Activated CD8-positive, alpha-beta T cell treated with anti-CD3 and anti-CD28 coated beads, Interleukin-2, amount 10 ng/mL, durations not matched to agents 7 days and 5 days (primary cell): ENCODE results near the gene BCAT1. TPM values are rescaled to one million over a fixed set of nuclear protein-coding genes. Genes with fewer than 3 reads are reported as not detected.
"Not testable (repeated sequence)": the region's sequence is repeated elsewhere in the genome, so short reads cannot be mapped to it uniquely, and the experiment has no call there.

ENCODE experiments used
- ATAC-seq: fragments of 150-1000 bp; cut with Tn5 transposase; one replicate; pipeline ENCODE4 v1.10.0; 2021; ENCODE audit warnings: moderate library complexity
- CTCF ChIA-PET: fragments of 350-600 bp; sonication (Branson Sonifier 250); formaldehyde crosslinking; loops from one replicate; lab custom pipeline; 2021; ENCODE audit warnings: antibody characterized with exemption; lab: Charles Lee
- POLR2A ChIA-PET: fragments of 350-600 bp; sonication (Branson Sonifier 250); formaldehyde crosslinking; loops from one replicate; lab custom pipeline; 2021; ENCODE audit warnings: antibody characterized with exemption; lab: Charles Lee
- DNase-seq: peaks from one replicate; pipeline ENCODE4 v3.0.0-alpha.2; 2020
- H3K27ac Mint-ChIP-seq: one replicate; pipeline ENCODE4 v1.8.0; 2021; ENCODE audit warnings: mild to moderate bottlenecking, mixed read lengths
- H3K27me3 Mint-ChIP-seq: one replicate; pipeline ENCODE4 v1.8.0; 2021; ENCODE audit warnings: low read depth, mixed read lengths
- H3K36me3 Mint-ChIP-seq: one replicate; pipeline ENCODE4 v1.8.0; 2021; ENCODE audit warnings: low read depth, mixed read lengths
- H3K4me1 Mint-ChIP-seq: one replicate; pipeline ENCODE4 v1.8.0; 2021; ENCODE audit warnings: low read depth, mixed read lengths
- H3K4me3 Mint-ChIP-seq: one replicate; pipeline ENCODE4 v1.8.0; 2021; ENCODE audit warnings: mild to moderate bottlenecking, mixed read lengths
- H3K9me3 Mint-ChIP-seq: one replicate; pipeline ENCODE4 v1.8.0; 2022; ENCODE audit warnings: mixed read lengths; ENCODE audit not compliant: insufficient read depth
- total RNA-seq, 2 experiments: library from RNA; stranded (reverse); gene quantifications; one replicate each; pipeline ENCODE4 v1.2.3, GENCODE V29; 2021

Gene BCAT1
- total RNA-seq, 2 experiments from 2014 or later: 19.7 to 24.1 TPM

DNA sequence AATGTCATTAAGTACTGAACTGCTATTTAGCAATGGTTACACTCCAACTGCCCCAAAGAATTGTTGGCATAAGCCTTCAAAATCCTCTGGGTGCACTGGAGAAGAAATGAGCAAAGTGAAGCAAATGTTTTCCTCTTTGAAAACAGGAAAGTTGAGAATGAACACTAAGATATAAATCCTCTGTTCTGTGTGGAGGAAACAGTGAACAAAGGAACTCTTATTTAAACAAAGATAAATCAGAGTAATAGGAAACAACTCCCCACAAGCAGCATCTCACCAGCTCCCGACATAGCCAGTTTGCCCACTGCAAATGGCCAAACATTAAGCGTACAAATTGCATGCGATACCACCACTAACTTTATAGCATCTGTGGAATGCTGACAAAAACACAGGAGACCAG, 54.0 kb downstream of the BCAT1 start:
- no peak for ATAC-seq
- CTCF ChIA-PET: no interaction called here
- Mint-ChIP-seq H3K9me3 (no peaks in the 10 kb centered on the region), H3K4me1 (no peaks in the 10 kb centered on the region), H3K36me3 (peaks cover 4% of the 10 kb centered on the region), H3K27me3 (no peaks in the 10 kb centered on the region), H3K4me3 (no peak overlapping the region), H3K27ac (no peak overlapping the region)
- POLR2A ChIA-PET: no interaction called here
- DNase-seq: no peak

DNA sequence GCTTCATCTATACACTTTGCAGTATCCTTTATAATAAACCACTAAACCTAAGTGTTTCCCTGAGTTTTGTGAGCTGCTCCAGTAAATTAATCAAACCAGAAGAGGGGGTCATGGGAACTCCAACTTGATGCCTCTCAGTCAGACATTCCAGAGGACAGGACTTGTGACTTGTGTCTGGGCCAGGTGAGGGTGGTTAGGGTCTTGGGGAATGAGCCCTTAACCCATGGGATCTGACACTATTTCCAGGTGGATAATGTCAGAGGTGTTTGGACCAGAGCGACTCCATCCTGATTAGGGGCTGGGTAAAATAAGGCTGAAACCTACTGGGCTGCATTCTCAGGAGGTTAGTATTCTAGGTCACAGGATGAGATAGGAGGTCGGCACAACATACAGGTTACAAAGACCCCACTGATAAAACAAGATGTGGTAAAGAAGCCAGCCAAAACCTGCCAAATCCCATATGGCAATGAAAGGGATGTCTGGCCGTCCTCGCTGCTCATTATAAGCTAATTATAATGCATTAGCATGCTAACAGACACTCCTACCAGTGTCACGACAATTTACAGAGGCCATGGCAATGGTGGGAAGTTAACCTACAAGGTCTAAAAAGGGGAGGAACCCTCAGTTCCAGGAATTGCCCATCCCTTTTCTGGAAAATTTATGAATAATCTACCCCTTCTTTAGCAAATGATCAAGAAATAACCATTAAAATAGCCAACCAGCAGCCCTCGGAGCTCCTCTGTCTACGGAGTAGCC, 58.7 kb downstream of the BCAT1 start:
- Mint-ChIP-seq H3K4me3 (no peak overlapping the region), H3K9me3 (no peaks in the 10 kb centered on the region), H3K36me3 (no peaks in the 10 kb centered on the region), H3K27me3 (no peaks in the 10 kb centered on the region), H3K27ac (no peak overlapping the region), H3K4me1 (no peaks in the 10 kb centered on the region)
- ChIA-PET POLR2A (no interaction called here), CTCF (no interaction called here)
- DNase-seq (no peak), ATAC-seq (no peak)

DNA sequence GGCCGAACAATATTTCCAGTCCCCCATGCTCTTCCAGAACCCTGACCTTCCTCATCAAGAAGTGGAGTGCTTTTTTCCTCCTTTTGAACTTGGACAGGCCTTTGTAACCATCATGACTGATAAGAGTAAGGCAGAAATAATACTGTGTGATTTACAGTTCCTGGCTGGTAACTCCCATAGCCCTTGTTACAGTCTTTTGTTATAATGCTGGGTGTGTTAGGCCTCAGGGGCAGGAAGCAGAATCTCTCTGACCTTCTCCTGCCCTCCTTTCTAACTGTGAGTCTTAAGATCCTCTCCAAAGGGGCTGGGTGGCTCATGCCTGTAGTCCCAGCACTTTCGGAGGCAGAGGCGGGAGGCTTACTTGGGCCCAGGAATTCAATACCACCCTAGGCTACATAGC, 59.5 kb downstream of the BCAT1 start:
- H3K4me3 Mint-ChIP-seq: no peak overlapping the region
- CTCF ChIA-PET: no interaction called here
- H3K27ac Mint-ChIP-seq: no peak overlapping the region

DNA sequence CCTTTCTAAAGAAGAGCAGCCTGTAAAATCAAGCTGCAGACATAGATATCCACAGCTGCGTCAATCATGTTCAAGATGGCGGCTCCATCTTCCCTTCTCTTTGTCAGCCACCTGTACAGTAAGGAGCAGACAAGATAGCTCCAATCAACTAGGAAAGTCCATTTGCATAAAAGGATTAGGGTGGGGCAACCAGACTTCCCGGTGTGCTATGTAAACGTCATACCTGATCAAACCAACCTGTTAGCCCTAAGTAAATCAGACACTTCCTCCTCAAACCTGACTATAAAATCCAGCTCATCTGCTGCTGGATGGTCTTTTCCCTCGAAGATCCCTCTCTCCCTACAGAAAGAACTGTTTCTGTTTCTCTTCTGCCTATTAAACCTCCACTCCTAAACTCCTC, 60.1 kb downstream of the BCAT1 start:
- H3K27me3 Mint-ChIP-seq: no peaks in the 10 kb centered on the region
- ChIA-PET POLR2A (no interaction called here), CTCF (no interaction called here)
- H3K27ac Mint-ChIP-seq: no peak overlapping the region
- DNase-seq (no peak), ATAC-seq (no peak)
- H3K36me3 Mint-ChIP-seq: no peaks in the 10 kb centered on the region
- no peak overlapping the region for H3K4me3 Mint-ChIP-seq
- H3K4me1 Mint-ChIP-seq: no peaks in the 10 kb centered on the region
- no peaks in the 10 kb centered on the region for H3K9me3 Mint-ChIP-seq

More for the DNA sequence above, 59.5 kb downstream of the BCAT1 start:
- ATAC-seq (no peak), DNase-seq (no peak)
- Mint-ChIP-seq H3K4me1 (no peaks in the 10 kb centered on the region), H3K27me3 (no peaks in the 10 kb centered on the region), H3K36me3 (no peaks in the 10 kb centered on the region), H3K9me3 (no peaks in the 10 kb centered on the region)
- POLR2A ChIA-PET: no interaction called here

DNA sequence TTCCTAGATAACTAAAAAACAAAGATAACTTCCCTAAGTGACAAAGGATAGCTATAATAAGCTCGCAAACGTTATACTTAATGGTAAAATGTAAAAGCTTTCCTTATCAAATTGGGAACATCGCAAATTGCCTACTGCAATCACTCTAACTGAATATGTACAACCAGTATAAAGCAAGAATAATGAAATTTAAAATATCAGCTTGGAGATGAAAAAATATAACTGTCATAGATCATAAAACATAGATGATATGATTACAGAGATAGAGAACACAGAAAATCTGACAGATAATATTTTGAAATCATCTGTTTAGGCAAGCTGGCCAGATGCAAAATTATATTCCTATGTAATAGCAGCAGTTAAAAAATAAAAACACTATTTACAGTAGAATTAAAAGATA, 64.0 kb downstream of the BCAT1 start:
- POLR2A ChIA-PET: no interaction called here
- ATAC-seq (no peak), DNase-seq (no peak)
- no peaks in the 10 kb centered on the region for H3K36me3 Mint-ChIP-seq
- no peak overlapping the region for H3K4me3 Mint-ChIP-seq
- H3K4me1 Mint-ChIP-seq: no peaks in the 10 kb centered on the region
- no peaks in the 10 kb centered on the region for H3K9me3 Mint-ChIP-seq
- H3K27me3 Mint-ChIP-seq: no peaks in the 10 kb centered on the region
- H3K27ac Mint-ChIP-seq: no peak overlapping the region
- CTCF ChIA-PET: no interaction called here

DNA sequence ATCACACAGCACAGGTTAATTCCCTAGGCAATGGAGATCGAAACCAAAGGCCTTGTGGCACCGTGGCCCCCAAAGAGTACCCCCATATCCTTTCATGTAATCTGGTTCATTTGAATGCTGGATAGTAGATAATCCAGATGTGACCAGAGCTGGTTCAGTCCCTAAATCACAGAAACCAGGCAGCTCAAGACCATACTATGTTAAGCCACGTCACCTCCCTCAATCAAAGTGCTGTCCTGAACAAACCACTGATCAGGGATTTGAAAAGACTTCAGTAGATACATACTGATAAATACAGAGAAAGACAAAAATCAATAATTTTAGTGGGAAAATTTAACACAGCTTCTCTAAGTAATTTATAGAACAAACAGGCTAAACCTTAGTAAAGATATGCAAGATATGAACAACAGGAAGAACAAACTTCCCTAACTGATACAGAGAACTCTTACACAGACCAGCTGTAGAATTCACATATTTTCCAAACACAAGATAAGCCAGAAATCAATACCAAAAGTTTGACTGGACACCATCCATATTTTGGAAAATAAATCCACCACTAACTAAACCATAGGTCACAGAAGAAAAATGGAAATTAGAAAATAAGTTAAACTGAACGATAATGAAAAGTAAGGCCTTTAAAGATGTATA, 67.1 kb downstream of the BCAT1 start:
- Mint-ChIP-seq H3K27me3 (no peaks in the 10 kb centered on the region), H3K4me1 (no peaks in the 10 kb centered on the region), H3K9me3 (no peaks in the 10 kb centered on the region), H3K36me3 (no peaks in the 10 kb centered on the region), H3K4me3 (no peak overlapping the region), H3K27ac (no peak overlapping the region)
- ATAC-seq: no peak
- DNase-seq: no peak
- ChIA-PET POLR2A (no interaction called here), CTCF (no interaction called here)

DNA sequence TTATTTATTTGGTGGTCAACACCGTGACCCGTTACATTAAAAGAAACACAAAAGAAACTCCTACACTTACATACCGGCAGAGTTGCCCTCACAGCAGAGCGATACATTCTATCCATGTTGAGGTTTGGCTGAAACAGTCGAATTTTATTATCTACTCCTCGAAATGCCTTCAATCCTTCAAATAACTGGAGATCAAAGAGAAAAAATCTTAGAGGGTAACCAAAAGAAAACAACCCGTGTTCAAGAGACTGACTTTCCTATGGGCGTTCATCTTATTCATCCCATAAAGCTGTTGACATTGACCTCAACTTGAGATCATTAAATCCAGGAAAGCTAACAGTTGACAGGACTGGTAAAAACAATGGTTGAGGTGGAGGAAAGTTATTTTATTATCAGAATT, 67.7 kb downstream of the BCAT1 start:
- Mint-ChIP-seq H3K9me3 (no peaks in the 10 kb centered on the region), H3K36me3 (no peaks in the 10 kb centered on the region), H3K4me1 (no peaks in the 10 kb centered on the region), H3K4me3 (no peak overlapping the region), H3K27ac (no peak overlapping the region), H3K27me3 (no peaks in the 10 kb centered on the region)
- ChIA-PET CTCF (no interaction called here), POLR2A (no interaction called here)
- ATAC-seq (no peak), DNase-seq (no peak)

DNA sequence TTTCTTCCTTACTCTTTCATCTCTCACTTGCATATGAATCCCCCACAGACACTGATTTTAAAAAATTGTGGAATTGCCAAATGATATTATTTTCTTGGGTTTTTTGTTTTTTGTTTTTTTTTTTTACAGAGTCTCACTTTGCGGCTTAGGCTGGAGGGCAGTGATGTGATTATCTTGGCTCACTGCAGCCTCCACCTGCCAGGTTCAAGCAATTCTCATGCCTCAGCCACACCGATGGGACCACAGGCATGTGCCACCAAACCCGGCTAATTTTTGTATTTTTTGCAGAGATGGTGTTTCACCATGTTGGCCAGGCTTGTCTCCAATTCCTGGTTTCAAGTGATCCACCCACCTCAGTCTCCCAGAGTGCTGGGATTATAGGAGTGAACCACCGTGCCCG, 68.2 kb downstream of the BCAT1 start:
- ChIA-PET POLR2A (interaction anchor here (0.6 kb wide), 1 partner anchor 46 kb away, joined by 3 read pairs; no protein-coding TSS in a partner anchor), CTCF (no interaction called here)
- no peaks in the 10 kb centered on the region for H3K27me3 Mint-ChIP-seq
- no peak overlapping the region for H3K27ac Mint-ChIP-seq
- ATAC-seq (no peak), DNase-seq (no peak)
- H3K4me1 Mint-ChIP-seq: no peaks in the 10 kb centered on the region
- H3K4me3 Mint-ChIP-seq: no peak overlapping the region
- no peaks in the 10 kb centered on the region for H3K36me3 Mint-ChIP-seq
- no peaks in the 10 kb centered on the region for H3K9me3 Mint-ChIP-seq

DNA sequence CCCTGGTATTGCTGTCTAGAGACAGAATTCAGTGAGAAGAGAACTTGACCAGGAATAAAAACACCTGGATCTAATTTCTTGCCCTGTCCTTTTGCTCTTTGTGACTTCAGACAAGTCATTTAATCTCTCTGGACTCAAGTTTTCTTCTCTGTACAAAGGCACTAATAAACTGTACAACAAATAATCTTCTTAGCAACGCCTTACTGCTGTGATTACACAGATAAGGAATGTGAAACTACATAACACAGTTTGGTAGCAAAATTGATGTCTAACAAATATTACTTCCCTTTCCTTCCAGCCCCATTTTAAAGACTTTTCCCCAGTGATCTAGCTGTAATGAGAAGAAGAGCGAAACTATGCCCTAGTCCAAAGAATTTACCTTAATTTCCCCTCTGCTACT, 69.3 kb downstream of the BCAT1 start:
- no peak overlapping the region for H3K27ac Mint-ChIP-seq
- DNase-seq (no peak), ATAC-seq (no peak)
- H3K4me3 Mint-ChIP-seq: no peak overlapping the region
- no peaks in the 10 kb centered on the region for H3K36me3 Mint-ChIP-seq
- H3K4me1 Mint-ChIP-seq: no peaks in the 10 kb centered on the region
- no peaks in the 10 kb centered on the region for H3K27me3 Mint-ChIP-seq
- no peaks in the 10 kb centered on the region for H3K9me3 Mint-ChIP-seq
- ChIA-PET CTCF (no interaction called here), POLR2A (no interaction called here)

DNA sequence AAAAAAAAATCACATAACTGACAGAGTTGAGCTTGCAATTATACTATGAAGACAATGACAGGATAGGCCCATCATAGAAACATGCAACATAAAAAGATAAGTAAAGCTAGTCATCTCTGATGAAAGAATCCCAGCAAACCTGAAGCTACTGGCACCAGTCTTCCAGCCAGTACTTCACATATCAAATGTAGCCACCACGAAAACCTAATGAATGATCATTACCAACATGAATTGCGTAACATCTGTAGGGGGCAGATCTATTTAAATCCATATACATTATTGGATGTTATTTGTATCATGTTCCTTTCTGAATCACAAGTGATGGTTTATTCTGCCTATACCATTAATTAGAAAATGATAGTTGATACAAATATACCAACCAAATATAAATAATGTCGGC, 73.9 kb downstream of the BCAT1 start:
- ChIA-PET POLR2A (interaction anchor here (1.1 kb wide), 1 partner anchor 9 kb away, joined by 3 read pairs; no protein-coding TSS in a partner anchor), CTCF (no interaction called here)
- no peaks in the 10 kb centered on the region for H3K4me1 Mint-ChIP-seq
- no peaks in the 10 kb centered on the region for H3K9me3 Mint-ChIP-seq
- no peak overlapping the region for H3K4me3 Mint-ChIP-seq
- no peak for ATAC-seq
- H3K27me3 Mint-ChIP-seq: no peaks in the 10 kb centered on the region
- DNase-seq: no peak
- H3K27ac Mint-ChIP-seq: no peak overlapping the region
- peaks cover 2% of the 10 kb centered on the region for H3K36me3 Mint-ChIP-seq

DNA sequence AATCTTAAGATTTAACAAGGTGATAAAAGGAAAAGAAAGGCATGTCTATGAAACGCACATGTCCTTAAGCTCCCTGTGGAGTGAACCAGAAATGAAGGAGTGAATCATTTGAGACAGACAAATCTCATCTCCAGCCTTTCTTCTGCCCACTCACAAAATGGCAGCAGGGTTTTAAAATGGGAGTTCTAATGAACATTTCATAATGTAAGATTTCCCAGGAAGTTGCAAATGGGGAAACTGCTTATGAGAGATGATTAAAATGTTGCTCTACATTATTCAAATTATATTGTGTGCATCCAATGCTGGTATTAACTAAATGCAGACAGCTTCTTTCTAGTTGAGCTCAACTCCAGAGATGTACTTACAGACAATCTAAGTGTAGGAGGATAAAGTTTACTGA, 76.7 kb downstream of the BCAT1 start:
- ATAC-seq (no peak), DNase-seq (no peak)
- ChIA-PET POLR2A (no interaction called here), CTCF (no interaction called here)
- Mint-ChIP-seq H3K36me3 (peaks cover 5% of the 10 kb centered on the region), H3K27ac (no peak overlapping the region), H3K9me3 (no peaks in the 10 kb centered on the region), H3K27me3 (no peaks in the 10 kb centered on the region), H3K4me1 (no peaks in the 10 kb centered on the region), H3K4me3 (no peak overlapping the region)

DNA sequence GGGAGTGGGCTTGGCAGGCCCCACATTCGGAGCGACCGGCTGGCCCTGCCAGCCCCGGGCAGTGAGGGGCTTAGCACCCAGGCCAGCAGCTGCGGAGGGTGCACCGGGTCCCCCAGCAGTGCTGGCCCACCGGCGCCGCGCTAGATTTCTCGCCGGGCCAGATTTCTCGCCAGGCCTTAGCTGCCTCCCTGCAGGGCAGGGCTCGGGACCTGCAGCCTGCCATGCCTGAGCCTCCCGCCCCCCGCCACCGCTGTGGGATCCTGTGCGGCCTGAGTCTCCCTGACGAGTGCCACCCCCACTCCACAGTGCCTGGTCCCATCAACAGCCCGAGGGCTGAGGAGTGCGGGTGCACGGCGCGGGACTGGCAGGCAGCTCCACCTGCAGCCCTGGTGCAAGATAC, 82.8 kb downstream of the BCAT1 start:
- H3K9me3 Mint-ChIP-seq, H3K27ac Mint-ChIP-seq, CTCF ChIA-PET, ATAC-seq, H3K27me3 Mint-ChIP-seq, DNase-seq, H3K4me3 Mint-ChIP-seq: not testable (repeated sequence)
- peaks cover 11% of the 10 kb centered on the region for H3K36me3 Mint-ChIP-seq
- H3K4me1 Mint-ChIP-seq: peaks cover 16% of the 10 kb centered on the region
- POLR2A ChIA-PET: interaction anchor here (1.1 kb wide), 1 partner anchor 9 kb away, joined by 3 read pairs; no protein-coding TSS in a partner anchor
